Neural cell (in vitro differentiated cells): ENCODE measurements around the gene NAT8.
"Not testable (repeated sequence)": the region's sequence is repeated elsewhere in the genome, so short reads cannot be mapped to it uniquely, and the experiment has no call there.

Source experiments
- CTCF ChIP-seq: fragments of 450-650 bp; IDR thresholded peaks from 2 replicates; pipeline ENCODE4 v1.5.1; 2014; ENCODE audit warnings: antibody characterized with exemption, mild to moderate bottlenecking, moderate library complexity; ENCODE audit not compliant: poor library complexity, severe bottlenecking
- POLR2AphosphoS5 ChIP-seq: IDR thresholded peaks from 2 replicates; pipeline ENCODE4 v1.6.1; 2012
- RAD21 ChIP-seq: fragments of 450-650 bp; conservative IDR thresholded peaks from 2 replicates; pipeline ENCODE4 v1.6.1; 2014; ENCODE audit warnings: antibody characterized with exemption, mild to moderate bottlenecking, moderate library complexity
- REST ChIP-seq: IDR thresholded peaks from 2 replicates; pipeline ENCODE4 v1.6.1; 2012; ENCODE audit warnings: borderline replicate concordance
- TAF1 ChIP-seq: IDR thresholded peaks from 2 replicates; pipeline ENCODE4 v1.6.1; 2012; ENCODE audit warnings: low read depth

- not testable (repeated sequence) for TF ChIP-seq CTCF, RAD21, REST, POLR2AphosphoS5, TAF1
Measured at GRCh38 chr2:73630662-73631266, 11.5 kb downstream of the NAT8 start.
